COR-L47 (cell line): ENCODE results near the gene RASA4.
"Not testable (repeated sequence)": the region's sequence is repeated elsewhere in the genome, so short reads cannot be mapped to it uniquely, and the experiment has no call there.

ENCODE experiments used
- DNase-seq: peaks from one replicate; lab custom pipeline; 2025; lab: John Stamatoyannopoulos, UW

Gene RASA4

GRCh38 chr7:102606848-102607247 is 9.7 kb downstream of the RASA4 start:
- DNase-seq = not testable (repeated sequence)

GRCh38 chr7:102604431-102605145 is 12.0 kb downstream of the RASA4 start:
- not testable (repeated sequence) for DNase-seq

GRCh38 chr7:102602317-102602716 is 14.2 kb downstream of the RASA4 start:
- DNase-seq = not testable (repeated sequence)

- not testable (repeated sequence) for DNase-seq
Measured at GRCh38 chr7:102599699-102600098, 16.9 kb downstream of the RASA4 start.

GRCh38 chr7:102596036-102596435 is 20.5 kb downstream of the RASA4 start:
- not testable (repeated sequence) for DNase-seq

GRCh38 chr7:102593637-102594334 is 22.8 kb downstream of the RASA4 start:
- not testable (repeated sequence) for DNase-seq

GRCh38 chr7:102592477-102593019 is 24.0 kb downstream of the RASA4 start:
- DNase-seq = not testable (repeated sequence)

GRCh38 chr7:102589857-102590256 is 26.7 kb downstream of the RASA4 start:
- not testable (repeated sequence) for DNase-seq

GRCh38 chr7:102583495-102583894 is 33.1 kb downstream of the RASA4 start:
- not testable (repeated sequence) for DNase-seq

- not testable (repeated sequence) for DNase-seq
Measured at GRCh38 chr7:102581722-102582121, 34.8 kb downstream of the RASA4 start.

GRCh38 chr7:102578486-102578885 is 38.1 kb downstream of the RASA4 start:
- not testable (repeated sequence) for DNase-seq

- not testable (repeated sequence) for DNase-seq
Measured at GRCh38 chr7:102577315-102578240, 39.0 kb downstream of the RASA4 start.

GRCh38 chr7:102576363-102576762 is 40.2 kb downstream of the RASA4 start:
- not testable (repeated sequence) for DNase-seq

- DNase-seq = not testable (repeated sequence)
Measured at GRCh38 chr7:102574607-102575006, 41.9 kb downstream of the RASA4 start.

GRCh38 chr7:102572261-102573239 is 44.0 kb downstream of the RASA4 start, which contains the start of gene POLR2J3:
Gene POLR2J3, minus strand, starts transcription at chr7:102572583. Its CDS starts 62 bp downstream, at chr7:102572521.
- DNase-seq = not testable (repeated sequence)

GRCh38 chr7:102568620-102569019 is 47.9 kb downstream of the RASA4 start:
- DNase-seq = not testable (repeated sequence)

- DNase-seq = not testable (repeated sequence)
Measured at GRCh38 chr7:102550808-102551422, 65.6 kb downstream of the RASA4 start, which contains the start of gene SPDYE2. Gene SPDYE2, plus strand, starts transcription at chr7:102551226. Its CDS starts 2,030 bp downstream, at chr7:102553256.

- not testable (repeated sequence) for DNase-seq
Measured at GRCh38 chr7:102546353-102546752, 70.2 kb downstream of the RASA4 start.

GRCh38 chr7:102545288-102545687 is 71.3 kb downstream of the RASA4 start:
- DNase-seq = not testable (repeated sequence)

- not testable (repeated sequence) for DNase-seq
Measured at GRCh38 chr7:102544372-102544771, 72.2 kb downstream of the RASA4 start.
